ENCODE results near the gene DSCAML1. TPM values are rescaled to one million over a fixed set of nuclear protein-coding genes. Genes with fewer than 3 reads are reported as not detected.

The DSCAML1 gene
- total RNA-seq, 2 donors from 2014 or later = 0.21 to 0.41 TPM

- Histone ChIP-seq H3K27me3 (replicated peaks; ENCODE audit: insufficient read depth) (no peaks in the 10 kb centered on the region), H3K27ac (no peak overlapping the region), H3K4me1 (ENCODE audit: control insufficient read depth in 1 of 2, low read depth in 2 of 2) (no peaks in the 10 kb centered on the region), H3K4me3 (no peak overlapping the region), H3K9me3 (peaks cover 5% of the 10 kb centered on the region), H3K36me3 (no peaks in the 10 kb centered on the region)
- TF ChIP-seq CTCF (IDR thresholded peaks at IDR 0.05) = no peak
- DNase-seq (ENCODE audit: low spot score) = no peak
- ATAC-seq (ENCODE audit: insufficient number of reproducible peaks, low FRiP score, low read depth) = no peak
These were observed 171.8 kb downstream of the DSCAML1 start for GRCh38 chr11:117625237-117625636.

- Histone ChIP-seq H3K27me3 (replicated peaks; ENCODE audit: insufficient read depth) (no peaks in the 10 kb centered on the region), H3K36me3 (no peaks in the 10 kb centered on the region), H3K9me3 (peaks cover 5% of the 10 kb centered on the region), H3K4me3 (no peak overlapping the region), H3K27ac (no peak overlapping the region), H3K4me1 (ENCODE audit: control insufficient read depth in 1 of 2, low read depth in 2 of 2) (no peaks in the 10 kb centered on the region)
- DNase-seq (ENCODE audit: low spot score) = no peak
- TF ChIP-seq CTCF (IDR thresholded peaks at IDR 0.05) = no peak
- ATAC-seq (ENCODE audit: insufficient number of reproducible peaks, low FRiP score, low read depth) = no peak
These were observed 173.2 kb downstream of the DSCAML1 start for GRCh38 chr11:117623831-117624271.

GRCh38 chr11:117621226-117621625 lies 175.8 kb downstream of the DSCAML1 start:
- Histone ChIP-seq H3K27me3 (replicated peaks; ENCODE audit: insufficient read depth) (no peaks in the 10 kb centered on the region), H3K27ac (no peak overlapping the region), H3K9me3 (peaks cover 5% of the 10 kb centered on the region), H3K4me3 (no peak overlapping the region), H3K4me1 (ENCODE audit: control insufficient read depth in 1 of 2, low read depth in 2 of 2) (no peaks in the 10 kb centered on the region), H3K36me3 (no peaks in the 10 kb centered on the region)
- DNase-seq (ENCODE audit: low spot score) (no peak), ATAC-seq (ENCODE audit: insufficient number of reproducible peaks, low FRiP score, low read depth) (no peak)
- TF ChIP-seq CTCF (IDR thresholded peaks at IDR 0.05) = no peak

- Histone ChIP-seq H3K27ac (no peak overlapping the region), H3K36me3 (no peaks in the 10 kb centered on the region), H3K27me3 (replicated peaks; ENCODE audit: insufficient read depth) (no peaks in the 10 kb centered on the region), H3K4me1 (ENCODE audit: control insufficient read depth in 1 of 2, low read depth in 2 of 2) (no peaks in the 10 kb centered on the region), H3K9me3 (peaks cover 5% of the 10 kb centered on the region), H3K4me3 (no peak overlapping the region)
- no peak for TF ChIP-seq CTCF (IDR thresholded peaks at IDR 0.05)
- DNase-seq (ENCODE audit: low spot score) (no peak), ATAC-seq (ENCODE audit: insufficient number of reproducible peaks, low FRiP score, low read depth) (no peak)
These were observed 176.4 kb downstream of the DSCAML1 start for GRCh38 chr11:117620659-117621058.

GRCh38 chr11:117620086-117620485 lies 176.9 kb downstream of the DSCAML1 start:
- TF ChIP-seq CTCF (IDR thresholded peaks at IDR 0.05) = no peak
- H3K4me1 ChIP-seq (ENCODE audit: control insufficient read depth in 1 of 2, low read depth in 2 of 2) = no peaks in the 10 kb centered on the region
- no peak overlapping the region for H3K4me3 ChIP-seq
- no peaks in the 10 kb centered on the region for H3K27me3 ChIP-seq (replicated peaks; ENCODE audit: insufficient read depth)
- H3K36me3 ChIP-seq = no peaks in the 10 kb centered on the region
- no peak overlapping the region for H3K27ac ChIP-seq
- peaks cover 5% of the 10 kb centered on the region for H3K9me3 ChIP-seq
- ATAC-seq (ENCODE audit: insufficient number of reproducible peaks, low FRiP score, low read depth) (no peak), DNase-seq (ENCODE audit: low spot score) (no peak)

Data from thoracic aorta (tissue), 2 donors.